IgD-negative memory B cell (primary cell): Measurements from ENCODE around the gene LDLRAD4. TPM values are rescaled to one million over a fixed set of nuclear protein-coding genes. Genes with fewer than 3 reads are reported as not detected.

Experiments used
- H3K27ac Mint-ChIP-seq, 3 donors: one replicate each; pipeline ENCODE4 v1.8.0; 2020 to 2022; ENCODE audit warnings: mild to moderate bottlenecking in 3 of 3, mixed read lengths in 3 of 3, moderate library complexity in 1 of 3
- H3K27me3 Mint-ChIP-seq: one replicate; pipeline ENCODE4 v1.8.0; 2021; ENCODE audit warnings: mixed read lengths
- H3K36me3 Mint-ChIP-seq: one replicate; pipeline ENCODE4 v1.8.0; 2020; ENCODE audit warnings: mild to moderate bottlenecking, mixed read lengths
- H3K4me1 Mint-ChIP-seq, 3 donors: one replicate each; pipeline ENCODE4 v1.8.0; 2020 to 2022; ENCODE audit warnings: mixed read lengths in 3 of 3, mild to moderate bottlenecking in 1 of 3
- H3K4me3 Mint-ChIP-seq, 4 donors: one replicate each; pipeline ENCODE4 v1.8.0; 2020 to 2022; ENCODE audit warnings: mild to moderate bottlenecking in 4 of 4, mixed read lengths in 4 of 4, moderate library complexity in 3 of 4
- H3K9me3 Mint-ChIP-seq, 3 donors: one replicate each; pipeline ENCODE4 v1.8.0; 2020 to 2021; ENCODE audit warnings: mixed read lengths in 3 of 3, mild to moderate bottlenecking in 1 of 3
- polyA plus RNA-seq: library from polyadenylated mRNA; unstranded; fragments of 300-500 nt; fragmentation: Illumina TruSeq; gene quantifications from one replicate; pipeline ENCODE4 v1.2.3, GENCODE V29; 2021

LDLRAD4 gene
- polyA plus RNA-seq, 1 donor from 2014 or later = 5.1 TPM

DNA sequence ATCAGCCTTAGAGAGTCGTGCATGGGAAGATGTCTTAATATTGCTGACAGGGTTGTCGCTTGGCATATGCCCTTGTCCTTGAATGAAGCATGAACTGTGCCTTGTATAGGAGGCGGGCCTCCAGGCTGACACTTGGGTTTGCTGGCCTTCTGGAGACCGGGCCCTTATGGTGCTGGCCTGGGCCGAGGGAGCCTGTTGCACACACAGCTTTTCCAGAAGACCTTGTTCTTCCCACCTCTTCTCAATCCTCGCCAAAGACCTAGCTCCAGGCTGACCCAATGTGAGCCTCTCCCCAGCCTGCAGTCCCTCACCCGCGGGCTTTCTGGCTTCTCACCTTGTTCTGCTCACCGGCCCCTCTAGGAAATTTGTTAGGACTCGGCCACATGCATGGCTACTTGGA, 308.7 kb downstream of the LDLRAD4 start:
- Mint-ChIP-seq H3K9me3 (no peaks in the 10 kb centered on the region), H3K27me3 (no peaks in the 10 kb centered on the region), H3K4me3 (no peak overlapping the region), H3K36me3 (peaks cover 11% of the 10 kb centered on the region), H3K27ac (peak overlapping the region in 1 of 3 donors; percentile 64), H3K4me1 (peaks cover 0 to 3% (median 0%) of the 10 kb centered on the region in 3 donors)

DNA sequence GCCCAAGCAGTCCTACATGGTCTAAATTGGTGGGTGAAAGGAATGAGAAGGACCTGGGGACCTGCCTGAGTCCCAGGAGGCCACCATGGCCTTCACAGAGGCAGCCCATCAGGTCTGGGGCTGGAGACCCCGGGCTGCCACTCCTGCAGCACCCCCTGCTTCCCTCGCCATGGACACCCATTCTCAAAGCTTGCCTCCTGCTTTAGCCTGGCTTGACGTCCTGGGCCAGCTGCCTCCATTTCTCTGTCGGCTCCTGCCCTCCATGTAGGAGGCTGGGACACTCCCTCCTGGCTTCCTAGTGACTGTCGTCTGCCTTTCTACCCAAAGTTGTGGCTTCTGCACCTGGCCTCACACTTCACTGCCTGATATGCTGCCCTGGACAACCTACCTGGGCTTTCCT, 309.2 kb downstream of the LDLRAD4 start:
- H3K27ac Mint-ChIP-seq = no peak overlapping the region
- peak overlapping the region in 1 of 4 donors; percentile 65 for H3K4me3 Mint-ChIP-seq
- peaks cover 11% of the 10 kb centered on the region for H3K36me3 Mint-ChIP-seq
- H3K27me3 Mint-ChIP-seq = no peaks in the 10 kb centered on the region
- H3K9me3 Mint-ChIP-seq = no peaks in the 10 kb centered on the region
- H3K4me1 Mint-ChIP-seq = peaks cover 0 to 3% (median 0%) of the 10 kb centered on the region in 3 donors

DNA sequence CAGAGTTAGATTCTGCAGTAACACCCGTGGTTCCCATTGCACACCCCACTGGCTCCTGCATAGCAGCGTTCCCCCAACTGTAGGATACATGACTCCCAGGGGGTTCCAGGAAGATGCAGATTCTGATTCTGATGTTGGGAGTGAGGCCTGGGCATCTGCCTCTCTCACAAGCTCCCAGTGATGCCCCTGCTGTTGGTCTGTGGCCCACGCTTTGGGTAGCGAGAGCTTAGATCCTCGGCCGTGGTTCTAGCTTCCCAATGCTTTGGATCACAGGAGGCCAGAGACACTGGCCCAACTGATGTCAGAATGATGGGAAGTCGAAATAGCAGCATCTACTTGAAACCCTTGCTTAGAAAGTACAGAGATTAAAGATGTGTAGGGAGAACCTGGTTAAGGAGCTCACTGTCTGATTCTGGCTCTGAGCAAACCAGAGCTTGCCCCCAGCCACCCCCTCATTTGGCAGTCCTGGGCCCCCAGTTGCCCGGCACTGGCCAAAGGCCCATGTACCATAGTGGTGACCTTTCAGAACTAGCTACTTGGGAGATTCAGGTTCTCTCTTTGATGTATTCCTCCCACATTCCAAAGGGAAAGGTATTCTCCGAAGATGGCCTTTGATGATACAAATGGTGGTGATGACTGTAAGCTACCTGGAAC, 310.3 kb downstream of the LDLRAD4 start:
- H3K27me3 Mint-ChIP-seq = no peaks in the 10 kb centered on the region
- no peaks in the 10 kb centered on the region for H3K9me3 Mint-ChIP-seq
- peaks cover 0 to 3% (median 0%) of the 10 kb centered on the region in 3 donors for H3K4me1 Mint-ChIP-seq
- H3K27ac Mint-ChIP-seq = no peak overlapping the region
- no peak overlapping the region for H3K4me3 Mint-ChIP-seq
- H3K36me3 Mint-ChIP-seq = peaks cover 8% of the 10 kb centered on the region

DNA sequence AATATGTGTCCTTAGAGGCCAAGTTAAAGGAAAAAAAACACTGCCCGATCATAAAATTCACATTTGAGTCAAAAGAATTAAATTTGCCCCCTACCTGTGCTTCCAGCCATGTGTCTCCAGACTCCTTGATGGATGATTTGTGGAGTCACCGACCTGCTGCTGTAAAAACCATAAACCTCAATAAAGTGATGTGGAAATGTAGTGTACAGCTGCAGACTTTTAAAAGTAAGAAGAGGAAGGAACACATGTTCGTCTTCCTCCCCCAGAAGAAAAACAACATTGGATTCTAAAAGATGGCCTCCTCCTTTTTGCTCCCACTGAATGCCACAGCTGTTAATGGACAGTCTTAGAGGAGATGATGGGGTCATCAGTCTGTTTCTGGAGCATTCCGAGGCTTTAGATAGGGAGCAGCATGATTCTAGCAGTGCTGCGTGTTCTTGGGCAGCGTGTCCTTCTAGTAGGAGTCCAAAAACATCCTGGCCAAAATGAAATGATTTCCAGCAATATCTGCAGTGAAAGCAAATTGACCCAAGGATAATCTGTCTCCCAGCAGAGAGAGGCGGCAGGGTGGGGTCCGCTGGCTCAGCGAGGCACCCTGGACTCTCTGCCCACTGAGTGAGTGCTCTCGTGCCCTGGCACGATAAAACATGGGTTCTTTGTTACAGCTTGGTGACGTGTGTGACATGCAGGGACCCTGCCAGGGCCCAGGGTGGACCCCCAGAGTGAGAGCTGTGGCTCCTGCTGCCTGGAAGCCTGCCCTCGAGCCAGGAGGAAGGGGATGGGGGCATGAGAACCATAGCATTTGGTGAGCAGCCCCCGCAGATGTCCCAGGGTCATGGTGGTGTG, 311.7 kb downstream of the LDLRAD4 start:
- Mint-ChIP-seq H3K4me1 (peaks cover 0 to 3% (median 0%) of the 10 kb centered on the region in 3 donors), H3K36me3 (peaks cover 5% of the 10 kb centered on the region), H3K27me3 (no peaks in the 10 kb centered on the region), H3K27ac (no peak overlapping the region), H3K4me3 (peak overlapping the region in 1 of 4 donors; percentile 55), H3K9me3 (no peaks in the 10 kb centered on the region)

DNA sequence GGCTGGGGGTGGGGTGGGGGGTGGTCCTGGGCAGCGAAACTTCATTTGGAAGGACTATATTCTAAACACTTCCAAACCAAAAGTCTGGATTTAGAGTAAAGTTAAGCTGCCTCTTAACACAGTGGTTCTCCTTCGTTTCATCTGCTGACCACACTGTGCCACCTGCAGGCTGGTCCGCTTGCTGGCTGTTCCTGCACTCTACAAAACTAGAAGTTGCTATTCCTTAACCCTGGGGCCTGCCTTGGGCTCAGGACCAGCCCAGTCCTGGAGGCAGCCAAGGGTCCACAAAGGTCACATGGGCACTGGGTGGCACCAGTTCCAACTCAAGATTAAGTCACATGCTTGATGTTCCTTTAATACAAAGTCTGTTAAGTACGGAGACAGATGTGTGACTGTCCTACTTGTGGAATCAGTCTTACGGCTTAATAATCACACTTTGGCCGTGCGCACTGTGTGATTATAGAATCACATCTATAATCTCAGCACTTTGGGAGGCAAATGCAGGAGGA, 312.4 kb downstream of the LDLRAD4 start:
- Mint-ChIP-seq H3K27ac (no peak overlapping the region), H3K4me3 (no peak overlapping the region), H3K4me1 (peaks cover 0 to 3% (median 0%) of the 10 kb centered on the region in 3 donors), H3K9me3 (no peaks in the 10 kb centered on the region), H3K36me3 (peaks cover 5% of the 10 kb centered on the region), H3K27me3 (no peaks in the 10 kb centered on the region)

DNA sequence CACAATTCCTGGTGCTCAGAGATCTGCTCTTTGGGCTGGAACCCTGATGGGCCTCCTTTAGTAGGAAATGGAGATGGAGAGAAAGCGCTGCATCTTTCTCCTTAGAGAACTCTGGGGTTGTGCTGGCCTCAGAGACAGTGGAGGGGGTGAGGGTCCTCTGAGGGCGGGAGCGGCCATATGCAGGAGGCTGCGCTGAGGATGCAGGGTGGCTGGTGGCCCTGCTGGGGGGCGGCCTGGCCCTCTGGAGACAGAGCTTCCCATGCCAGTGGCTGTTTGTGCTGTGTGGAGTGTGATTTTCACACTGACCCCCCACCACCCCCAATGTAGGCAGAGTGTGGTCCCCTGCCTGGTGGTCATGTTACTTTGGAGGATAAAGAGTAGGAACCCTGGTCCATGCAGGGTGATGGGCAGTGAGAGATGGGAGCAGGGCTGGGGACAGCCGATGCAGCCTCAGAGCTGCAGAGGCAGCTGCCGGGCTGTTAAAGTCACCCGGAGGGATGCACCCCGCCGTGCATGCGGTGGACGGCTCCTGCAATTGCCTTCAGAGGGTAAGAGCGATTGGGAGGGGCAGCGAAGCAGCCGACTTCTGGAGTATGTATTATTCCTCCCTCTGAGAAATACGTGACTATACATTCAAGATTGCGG, 313.2 kb downstream of the LDLRAD4 start:
- Mint-ChIP-seq H3K36me3 (peaks cover 4% of the 10 kb centered on the region), H3K27ac (no peak overlapping the region), H3K4me3 (no peak overlapping the region), H3K27me3 (no peaks in the 10 kb centered on the region), H3K9me3 (no peaks in the 10 kb centered on the region), H3K4me1 (peaks cover 0 to 5% (median 2%) of the 10 kb centered on the region in 3 donors)

DNA sequence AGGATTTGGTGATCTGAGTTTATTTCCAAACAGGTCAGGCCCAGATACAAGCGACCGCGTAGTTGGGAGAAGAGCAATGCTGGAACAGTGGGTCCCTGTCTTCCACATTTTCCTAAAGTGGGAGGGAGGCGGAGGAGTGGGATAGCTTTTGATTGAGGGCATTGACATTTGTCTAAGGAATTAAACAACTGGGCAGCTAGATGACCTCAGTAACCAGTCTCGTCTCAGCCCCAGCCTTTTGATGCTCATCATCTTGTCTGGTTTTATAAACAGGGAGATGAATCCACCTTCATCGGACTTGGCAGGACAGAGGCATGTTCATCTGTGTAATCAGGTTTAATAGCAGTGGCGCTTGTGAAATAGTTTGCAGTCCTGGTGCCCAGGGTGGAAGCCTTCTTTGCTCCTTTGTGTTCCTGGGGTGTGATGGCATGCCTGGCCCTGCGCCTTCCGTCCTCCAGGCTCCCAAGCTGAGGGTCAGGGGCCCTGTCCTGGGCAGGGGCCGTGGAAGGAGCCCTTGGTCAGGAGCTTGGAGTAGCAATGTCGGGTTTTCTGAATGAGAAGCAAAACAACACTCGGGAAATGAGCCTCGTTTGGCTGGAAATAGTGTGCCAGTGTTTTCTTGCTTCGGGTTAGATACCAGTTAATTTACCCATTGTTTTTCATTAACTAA, 314.0 kb downstream of the LDLRAD4 start:
- Mint-ChIP-seq H3K27me3 (no peaks in the 10 kb centered on the region), H3K27ac (no peak overlapping the region), H3K9me3 (no peaks in the 10 kb centered on the region), H3K36me3 (peaks cover 2% of the 10 kb centered on the region), H3K4me3 (no peak overlapping the region), H3K4me1 (peaks cover 6 to 9% (median 8%) of the 10 kb centered on the region in 3 donors)

DNA sequence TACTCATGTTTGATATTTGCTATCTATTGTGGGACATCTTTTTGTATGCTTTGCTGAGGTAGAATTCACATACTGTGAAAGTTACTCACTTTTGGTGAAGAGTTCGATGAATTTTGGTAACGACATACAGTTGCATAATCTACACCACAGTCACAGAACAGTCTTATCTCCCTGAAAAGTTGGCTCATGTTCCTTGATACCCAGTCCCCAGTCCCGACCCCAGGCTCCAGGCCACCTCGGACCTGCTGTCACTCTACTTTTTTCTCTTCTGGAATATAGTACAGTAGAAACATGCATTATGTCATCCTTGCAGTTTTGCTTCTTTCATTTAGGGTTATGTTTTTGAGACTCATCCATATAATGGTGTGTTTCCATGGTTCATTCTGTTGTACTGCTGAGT, 316.1 kb downstream of the LDLRAD4 start:
- Mint-ChIP-seq H3K27ac (no peak overlapping the region), H3K27me3 (no peaks in the 10 kb centered on the region), H3K4me1 (peaks cover 15 to 24% (median 18%) of the 10 kb centered on the region in 3 donors)

DNA sequence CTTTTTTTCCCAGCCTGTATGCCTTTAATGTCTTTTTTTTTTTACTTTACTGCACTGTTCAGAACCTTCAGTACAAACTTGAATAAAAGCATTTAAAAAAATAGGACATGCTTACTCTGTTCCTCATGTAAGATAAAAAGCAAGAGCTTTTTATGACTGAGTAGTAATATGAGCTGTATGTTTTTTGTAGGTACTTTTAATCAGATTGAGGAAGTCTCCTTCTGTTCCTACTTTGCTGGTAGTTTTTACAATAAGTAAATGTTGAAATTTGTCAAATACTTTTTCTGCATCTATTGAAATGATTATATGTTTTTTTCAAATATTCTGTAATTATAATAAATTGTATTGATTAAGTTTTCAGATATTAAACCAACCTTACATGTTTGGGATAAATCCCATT, 318.0 kb downstream of the LDLRAD4 start:
- H3K27ac Mint-ChIP-seq = no peak overlapping the region
- peaks cover 16 to 31% (median 22%) of the 10 kb centered on the region in 3 donors for H3K4me1 Mint-ChIP-seq
- no peaks in the 10 kb centered on the region for H3K27me3 Mint-ChIP-seq
- H3K36me3 Mint-ChIP-seq = no peaks in the 10 kb centered on the region
- H3K9me3 Mint-ChIP-seq = no peaks in the 10 kb centered on the region
- peak overlapping the region in 2 of 4 donors; percentile 2 to 49 for H3K4me3 Mint-ChIP-seq

More for the DNA sequence above, 316.1 kb downstream of the LDLRAD4 start:
- Mint-ChIP-seq H3K4me3 (no peak overlapping the region), H3K36me3 (no peaks in the 10 kb centered on the region), H3K9me3 (no peaks in the 10 kb centered on the region)

DNA sequence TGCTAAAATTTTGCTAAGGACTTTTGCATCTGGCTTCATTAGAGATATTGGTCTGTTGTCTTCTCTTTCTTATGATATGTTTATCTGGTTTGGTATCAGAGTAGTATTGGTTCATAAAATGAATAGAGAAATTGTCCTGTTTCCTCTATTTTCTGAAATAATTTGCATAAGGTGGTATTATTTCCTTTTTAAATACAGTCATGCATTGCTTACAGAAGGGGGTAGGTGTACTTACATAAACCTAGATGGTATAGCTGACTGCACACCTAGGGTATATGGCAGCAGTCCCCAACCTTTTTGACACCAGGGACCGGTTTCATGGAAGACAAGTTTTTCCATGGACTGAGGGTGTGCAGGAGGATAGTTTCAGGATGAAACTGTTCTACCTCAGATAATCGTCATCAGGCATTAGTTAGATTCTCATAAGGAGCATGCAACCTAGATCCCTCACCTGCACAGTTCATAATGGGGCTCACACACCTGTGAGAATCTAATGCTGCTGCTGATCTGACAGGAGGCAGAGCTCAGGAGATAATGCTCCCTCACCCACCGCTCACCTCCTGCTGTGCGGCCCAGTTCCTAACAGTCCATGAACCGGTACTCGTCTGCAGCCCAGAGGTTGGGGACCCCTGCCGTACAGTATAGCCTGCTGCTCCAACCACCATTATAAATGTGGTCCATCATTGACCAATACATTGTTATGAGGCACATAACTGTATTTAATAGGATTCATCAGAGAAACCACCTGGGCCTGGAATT, 318.6 kb downstream of the LDLRAD4 start:
- Mint-ChIP-seq H3K4me3 (peak overlapping the region in 3 of 4 donors; percentile 2 to 49 (median 14)), H3K36me3 (no peaks in the 10 kb centered on the region), H3K27me3 (no peaks in the 10 kb centered on the region), H3K27ac (peak overlapping the region in 1 of 3 donors; percentile 2), H3K9me3 (no peaks in the 10 kb centered on the region), H3K4me1 (peaks cover 16 to 31% (median 22%) of the 10 kb centered on the region in 3 donors)

DNA sequence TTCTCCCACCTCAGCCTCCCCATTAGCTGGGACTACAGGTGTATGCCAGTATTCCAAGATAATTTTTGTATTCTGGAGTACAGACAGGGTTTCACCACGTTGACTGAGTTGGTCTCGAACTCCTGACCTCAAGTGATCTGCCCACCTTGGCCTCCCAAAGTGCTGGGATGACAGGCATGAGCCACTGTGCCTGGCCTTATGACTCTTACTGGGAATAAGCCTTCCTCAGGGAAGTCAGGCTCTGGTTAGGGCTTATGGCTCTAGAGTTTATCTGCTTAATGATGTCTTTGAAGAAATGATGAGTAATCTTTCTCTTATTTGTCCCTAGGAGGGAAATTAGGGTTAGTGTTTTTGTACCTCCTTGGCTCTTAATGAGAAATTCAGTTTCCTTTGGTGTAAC, 320.1 kb downstream of the LDLRAD4 start:
- Mint-ChIP-seq H3K4me3 (peak overlapping the region in 3 of 4 donors; percentile 0 to 82 (median 61)), H3K27ac (peak overlapping the region; percentile 3 to 87 (median 37)), H3K36me3 (no peaks in the 10 kb centered on the region), H3K9me3 (no peaks in the 10 kb centered on the region), H3K4me1 (peaks cover 16 to 31% (median 22%) of the 10 kb centered on the region in 3 donors), H3K27me3 (no peaks in the 10 kb centered on the region)

DNA sequence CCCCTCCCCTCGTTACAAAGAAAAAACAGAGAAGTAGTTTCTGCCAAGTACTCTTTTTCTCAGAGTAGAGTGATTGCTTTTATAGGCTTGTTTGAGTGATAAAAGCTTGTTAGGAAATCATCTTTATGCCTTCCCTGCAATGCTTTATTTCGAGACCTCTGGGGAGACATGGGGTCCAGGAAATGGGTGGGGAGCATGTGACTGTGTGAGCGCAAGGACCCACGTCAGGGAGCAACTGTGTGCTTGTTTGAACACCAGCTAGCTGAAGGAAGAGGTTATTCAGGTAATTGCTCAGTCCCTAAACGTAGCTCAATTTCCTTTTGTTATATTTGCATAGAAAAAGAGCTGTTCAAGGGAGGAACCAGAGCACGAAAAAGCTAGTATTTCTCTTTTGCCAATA, 320.5 kb downstream of the LDLRAD4 start:
- no peaks in the 10 kb centered on the region for H3K36me3 Mint-ChIP-seq
- H3K9me3 Mint-ChIP-seq = no peaks in the 10 kb centered on the region
- peaks cover 16 to 31% (median 22%) of the 10 kb centered on the region in 3 donors for H3K4me1 Mint-ChIP-seq
- H3K4me3 Mint-ChIP-seq = peak overlapping the region in 3 of 4 donors; percentile 0 to 82 (median 61)
- H3K27me3 Mint-ChIP-seq = no peaks in the 10 kb centered on the region
- H3K27ac Mint-ChIP-seq = peak overlapping the region; percentile 3 to 87 (median 37)

DNA sequence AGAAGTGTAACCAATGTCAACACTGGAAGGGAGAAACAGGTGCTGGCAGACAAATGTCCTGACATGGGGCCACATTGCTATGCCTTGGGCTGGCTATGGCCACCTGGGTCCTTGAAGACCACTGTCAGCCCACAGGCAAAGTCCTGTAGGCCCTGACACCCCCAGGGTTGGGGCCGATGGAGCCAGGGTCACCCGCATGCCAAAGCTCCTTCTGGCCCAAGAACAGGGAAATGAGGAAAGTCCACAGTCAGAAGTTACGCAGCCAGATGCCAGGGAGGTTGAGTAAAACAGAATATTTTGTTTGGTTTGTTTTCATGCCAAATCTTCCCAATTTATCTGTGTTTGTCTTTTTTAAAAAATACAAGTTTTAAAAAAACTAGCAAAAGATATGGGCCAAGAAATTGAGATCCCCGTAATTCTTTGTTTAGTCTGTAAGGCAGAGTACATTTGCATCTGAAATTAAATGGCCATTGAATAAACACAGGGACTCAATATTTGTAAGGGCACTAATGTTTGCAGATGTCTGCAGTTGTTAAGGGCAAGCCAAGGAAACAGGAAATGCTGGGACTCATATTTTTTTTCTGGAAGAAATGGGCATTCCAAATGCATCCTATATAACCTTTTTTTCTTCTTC, 321.4 kb downstream of the LDLRAD4 start:
- no peaks in the 10 kb centered on the region for H3K9me3 Mint-ChIP-seq
- no peak overlapping the region for H3K4me3 Mint-ChIP-seq
- H3K27ac Mint-ChIP-seq = peak overlapping the region in 1 of 3 donors; percentile 33
- no peaks in the 10 kb centered on the region for H3K36me3 Mint-ChIP-seq
- H3K27me3 Mint-ChIP-seq = no peaks in the 10 kb centered on the region
- H3K4me1 Mint-ChIP-seq = peaks cover 16 to 31% (median 22%) of the 10 kb centered on the region in 3 donors
